Nasal cavity respiratory epithelium epithelial cell of viscerocranial mucosa (primary cell): ENCODE data around the gene HNRNPK. TPM values are rescaled to one million over a fixed set of nuclear protein-coding genes. Genes with fewer than 3 reads are reported as not detected.

Source experiments
- total RNA-seq: library from RNA; depleted of rRNA; stranded (reverse); fragments of >200 nt; gene quantifications from 2 replicates; pipeline ENCODE4 v1.2.3, GENCODE V29; 2014

Gene HNRNPK
- 554 and 588 TPM in 2 replicates for total RNA-seq

DNA sequence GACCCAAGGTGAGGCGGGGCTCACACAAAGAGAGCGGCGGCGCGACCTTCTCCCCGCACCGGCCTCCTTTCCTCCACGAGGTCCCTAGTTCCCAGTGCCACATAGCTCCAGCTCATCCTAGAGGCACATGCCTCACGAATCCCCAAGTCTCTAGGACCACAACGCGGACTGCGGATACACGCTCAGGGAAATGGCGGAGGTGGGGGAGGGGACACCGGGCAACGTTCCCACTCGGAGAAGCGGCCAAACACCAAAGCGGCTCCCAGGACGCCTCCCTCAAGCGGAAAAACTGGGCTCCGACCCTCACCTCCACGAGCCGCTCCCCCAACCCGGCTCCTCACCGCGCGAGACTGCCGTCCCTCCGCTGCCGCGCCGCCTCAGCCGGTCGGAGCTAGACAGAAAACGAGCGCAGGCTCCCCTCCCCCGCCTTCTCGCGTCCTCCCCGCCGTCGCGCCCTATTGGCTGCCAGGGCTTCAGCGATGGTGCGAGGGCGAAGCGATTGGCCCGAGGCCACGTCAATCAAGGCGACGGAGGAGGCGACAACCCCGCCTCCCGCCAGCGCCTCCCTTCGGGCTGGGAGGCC lies at the start of gene HNRNPK:
Gene HNRNPK, minus strand, starts transcription at position 404 of the 583 bp plus-strand sequence. CDS start 1,963 bp downstream, outside the sequence.

DNA sequence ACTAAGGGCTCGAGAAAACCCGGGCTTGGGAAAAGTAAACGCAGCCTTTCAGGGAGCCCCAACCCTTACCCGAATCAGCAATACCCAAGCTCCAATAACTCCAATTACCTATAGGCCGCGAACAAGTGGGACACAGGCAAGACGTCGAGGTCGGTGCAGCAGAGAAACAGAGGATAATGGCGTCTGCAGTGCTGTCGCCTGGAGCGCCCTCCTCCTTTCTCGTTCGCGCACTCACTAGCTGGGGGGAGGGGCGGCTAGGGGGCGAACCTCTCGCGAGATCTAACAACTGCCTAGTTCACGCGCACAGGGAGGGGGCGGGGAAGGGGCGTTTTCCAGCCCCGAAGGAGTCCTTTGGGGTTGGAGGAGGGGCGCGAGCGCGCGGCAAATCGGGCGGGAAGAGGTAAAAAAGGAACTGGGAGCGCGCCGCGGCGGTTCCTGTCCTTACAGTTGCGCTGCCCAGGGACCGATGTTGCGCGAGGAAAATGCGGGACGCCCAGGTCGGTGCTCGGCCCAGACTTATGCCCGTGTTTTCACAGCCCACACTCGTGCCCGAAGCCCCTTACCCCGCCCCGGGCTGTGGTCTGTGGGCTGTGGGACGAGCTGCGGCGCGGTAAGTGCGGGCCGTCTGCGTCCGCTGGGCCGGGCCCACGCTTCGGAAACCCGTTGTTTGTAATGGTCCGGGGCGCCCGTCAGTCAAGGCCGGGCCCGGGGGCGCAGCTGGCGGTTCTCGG lies 545 bp upstream of the HNRNPK start, which contains the start of gene RMI1:
Gene RMI1, plus strand, starts transcription at position 411 of the 731 bp plus-strand sequence. CDS start 20,182 bp downstream, outside the sequence.

DNA sequence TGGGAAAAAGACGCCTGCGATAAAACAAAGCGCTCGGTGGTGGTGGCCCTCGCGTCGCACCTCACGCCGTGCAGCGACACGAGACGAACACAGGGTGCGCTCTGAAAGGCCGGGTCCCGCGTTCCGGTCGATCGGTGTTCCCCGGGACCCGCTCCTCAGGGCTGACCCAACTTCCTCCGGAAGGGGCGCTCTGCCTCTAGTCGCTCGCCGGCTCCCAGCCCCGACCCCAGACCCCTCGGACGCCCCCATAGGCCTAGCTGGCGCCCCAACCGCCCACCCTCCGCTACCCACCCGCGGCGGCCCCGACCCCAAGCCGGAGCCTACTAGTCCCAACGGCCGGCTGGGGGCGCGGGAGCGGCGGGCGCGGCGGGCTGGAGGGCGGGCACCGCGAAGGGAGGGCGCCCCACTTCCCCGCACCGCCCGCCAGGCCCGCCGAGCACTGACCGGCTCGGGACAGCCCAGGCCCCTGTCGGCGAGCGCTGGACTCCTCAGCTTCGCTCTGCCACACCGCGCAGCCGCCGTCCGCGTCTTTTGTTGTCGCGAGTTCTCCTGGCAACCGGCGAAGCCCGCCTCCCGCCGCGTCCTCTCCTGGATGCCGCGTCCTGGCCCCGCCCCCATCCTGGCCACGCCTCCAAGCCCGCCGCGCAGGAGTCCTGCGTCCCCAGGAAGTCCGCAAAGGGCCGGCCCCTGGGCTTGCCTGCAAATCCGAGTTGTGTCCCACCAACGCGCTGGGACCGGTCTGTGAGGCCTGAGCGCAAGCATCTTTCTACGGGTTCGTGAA lies 58.9 kb downstream of the HNRNPK start, which contains the start of gene KIF27:
Gene KIF27, minus strand, starts transcription at position 506 of the 781 bp plus-strand sequence. CDS start 5,841 bp downstream, outside the sequence.

Other genes starting within 250 kb of the HNRNPK start
- 0.34 and 1.6 TPM in 2 replicates for gene GKAP1, start 162.4 kb downstream of the HNRNPK start, total RNA-seq
- 5.5 and 9.0 TPM in 2 replicates for gene KIF27, start 58.8 kb downstream of the HNRNPK start, total RNA-seq
- 4.4 and 7.8 TPM in 2 replicates for gene RMI1, start 590 bp upstream of the HNRNPK start, total RNA-seq